Amygdala (tissue), 56 donors: ENCODE measurements around the gene ETV3.
A peak's percentile ranks its signal among the peaks of the same experiment; 100 is the strongest.
"Not testable (repeated sequence)": the region's sequence is repeated elsewhere in the genome, so short reads cannot be mapped to it uniquely, and the experiment has no call there.

ENCODE experiments used
- DNase-seq, 56 donors: peaks; one replicate each; lab custom pipeline; 2025; lab: John Stamatoyannopoulos, UW

ETV3 gene

GRCh38 chr1:157114183-157115121 lies 23.7 kb downstream of the ETV3 start:
- DNase-seq, result no peak

GRCh38 chr1:157113631-157114030 lies 24.6 kb downstream of the ETV3 start:
- no peak for DNase-seq

- no peak for DNase-seq
Measured at GRCh38 chr1:157113106-157113505, 25.1 kb downstream of the ETV3 start.

- no peak for DNase-seq
Measured at GRCh38 chr1:157112186-157112867, 25.9 kb downstream of the ETV3 start.

GRCh38 chr1:157111396-157112165 lies 26.6 kb downstream of the ETV3 start:
- DNase-seq, result no peak

GRCh38 chr1:157110686-157111085 lies 27.5 kb downstream of the ETV3 start:
- DNase-seq, result no peak

GRCh38 chr1:157110003-157110402 lies 28.2 kb downstream of the ETV3 start:
- no peak for DNase-seq

GRCh38 chr1:157108448-157108847 lies 29.7 kb downstream of the ETV3 start:
- no peak for DNase-seq

GRCh38 chr1:157107702-157108101 lies 30.5 kb downstream of the ETV3 start:
- DNase-seq, result no peak

GRCh38 chr1:157106813-157107189 lies 31.4 kb downstream of the ETV3 start:
- DNase-seq, result no peak

- DNase-seq, result peak in 5 of 56 donors; percentile 10 to 20 (median 19)
Measured at GRCh38 chr1:157105988-157106812, 32.0 kb downstream of the ETV3 start.

GRCh38 chr1:157105298-157105987 lies 32.8 kb downstream of the ETV3 start:
- DNase-seq, result no peak

- no peak for DNase-seq
Measured at GRCh38 chr1:157104598-157105293, 33.4 kb downstream of the ETV3 start.

GRCh38 chr1:157103268-157103667 lies 34.9 kb downstream of the ETV3 start:
- DNase-seq, result no peak

- no peak for DNase-seq
Measured at GRCh38 chr1:157101149-157101548, 37.0 kb downstream of the ETV3 start.

GRCh38 chr1:157099633-157100009 lies 38.6 kb downstream of the ETV3 start, which contains the start of gene ETV3L:
ETV3L (minus strand) TSS chr1:157099808; CDS start chr1:157099523, 285 bp downstream.
- DNase-seq, result peak in 4 of 56 donors; percentile 12 to 18 (median 16)

GRCh38 chr1:157098987-157099632 lies 39.1 kb downstream of the ETV3 start:
- DNase-seq, result not testable (repeated sequence)

- DNase-seq, result no peak
Measured at GRCh38 chr1:157098519-157098918, 39.7 kb downstream of the ETV3 start.
